Motor neuron (in vitro differentiated cells): ENCODE data around the gene RUBCNL. TPM values are rescaled to one million over a fixed set of nuclear protein-coding genes. Genes with fewer than 3 reads are reported as not detected.
A peak's percentile ranks its signal among the peaks of the same experiment; 100 is the strongest.

Experiments
- ATAC-seq, 8 experiments: fragments of 200-7000 bp; cut with Tn5 transposase; replicated peaks in 6 of 8; 2 replicates each; pipeline ENCODE4 v1.8.0; 2021; ENCODE audit warnings: mild to moderate bottlenecking in 8 of 8, moderate library complexity in 8 of 8
- H3K27ac ChIP-seq, 2 donors: fragments of 250-450 bp; sonication (Bioruptor Pico); 2 replicates each; pipeline ENCODE4 v1.9.0; 2021; ENCODE audit warnings: antibody characterized with exemption in 2 of 2, mild to moderate bottlenecking in 2 of 2, moderate library complexity in 1 of 2
- H3K4me1 ChIP-seq, 2 donors: fragments of 250-450 bp; sonication (Bioruptor Pico); replicated peaks in 1 of 2; 2 replicates each; pipeline ENCODE4 v1.6.1; 2021; ENCODE audit warnings: antibody characterized with exemption in 2 of 2, mild to moderate bottlenecking in 2 of 2, moderate library complexity in 1 of 2
- H3K4me3 ChIP-seq, 5 donors: fragments of 250-450 bp; sonication (Bioruptor Pico); 2 replicates each; pipeline ENCODE4 v1.9.0; 2021; ENCODE audit warnings: antibody characterized with exemption in 5 of 5, mild to moderate bottlenecking in 5 of 5, moderate library complexity in 4 of 5
- WGBS, 10 experiments: fragments of 450-650 bp; shearing (Covaris generic); methylation state at CpG; one replicate each; pipeline ENCODE4 v1.0.0; 2022; 5-methylcytosine and 5-hydroxymethylcytosine counted together
- in situ Hi-C, 9 experiments: fragments of 400-800 bp; cut with MboI; loops; one replicate each; pipeline ENCODE4 v1.15.0; 2021; ENCODE audit warnings: low sequenced_read_pairs in 9 of 9, low pct_unique_long_range_greater_than_20kb in 2 of 9; ENCODE audit not compliant: unreplicated experiment in 9 of 9
- total RNA-seq, 8 experiments: library from RNA; unstranded; fragments of 300-600 nt; gene quantifications; 2 replicates each; pipeline versions ENCODE4 v1.2.3 to v1.2.4, GENCODE V29; 2022

Gene RUBCNL
- total RNA-seq, 8 experiments from 2014 or later = 1.1 to 20.2 (median 5.3) TPM

DNA sequence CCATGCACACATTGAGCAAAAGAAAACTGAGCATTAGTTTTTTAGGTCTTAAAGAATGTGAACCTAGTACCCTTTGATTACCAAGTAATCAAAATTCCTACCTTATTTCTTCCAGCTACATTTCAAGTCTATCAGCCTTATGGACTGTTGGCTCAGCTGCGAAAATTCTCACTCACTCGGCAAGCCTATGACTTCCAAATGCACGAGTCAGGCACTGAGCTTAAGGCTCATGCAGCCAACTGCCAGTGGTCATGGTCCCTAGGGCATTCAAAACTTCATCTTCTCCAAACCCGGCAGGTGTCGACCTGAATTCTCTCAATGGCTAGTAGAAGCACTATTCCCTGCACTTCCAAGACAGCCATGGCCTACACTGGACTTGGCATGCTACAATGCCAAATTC lies 41.2 kb downstream of the RUBCNL start:
- ATAC-seq = no peak
- 48 to 100% (median 89%) methylated on average over 2 to 5 of the region's 5 CpGs; no CpG with 5 or more reads in 3 of the 10 experiments for WGBS, 10 experiments
- no peak overlapping the region for H3K4me3 ChIP-seq
- in situ Hi-C loops = no loop called here
- H3K27ac ChIP-seq = no peak overlapping the region
- no peaks in the 10 kb centered on the region for H3K4me1 ChIP-seq

DNA sequence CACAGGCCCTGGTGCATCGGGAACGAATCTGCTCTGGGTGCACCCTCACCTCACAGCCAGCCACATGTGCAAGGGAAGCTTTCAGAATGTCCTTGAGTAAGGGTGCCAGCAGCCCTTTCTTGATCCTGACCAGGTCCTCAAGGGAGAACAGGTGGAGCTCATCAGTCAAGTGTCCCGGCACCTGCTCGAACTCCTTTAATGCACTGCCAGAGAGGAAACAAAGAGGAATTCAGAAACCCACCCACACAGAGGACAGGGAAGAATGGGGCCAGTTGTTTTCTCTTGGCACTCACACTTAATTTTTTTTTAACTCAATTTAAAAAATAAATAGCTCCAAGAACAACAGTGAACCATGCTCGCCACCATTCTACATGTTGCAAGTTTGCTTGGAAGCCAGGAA lies 41.7 kb downstream of the RUBCNL start:
- in situ Hi-C loops = no loop called here
- WGBS, 10 experiments = 37 to 95% (median 78%) methylated on average over 1 to 5 of the region's 5 CpGs

GRCh38 chr13:46343279-46343994 lies 43.6 kb downstream of the RUBCNL start:
- Histone ChIP-seq H3K4me3 (no peak overlapping the region), H3K4me1 (no peaks in the 10 kb centered on the region), H3K27ac (no peak overlapping the region)
- WGBS, 10 experiments = 11 to 93% (median 83%) methylated on average over 1 to 11 of the region's 16 CpGs; no CpG with 5 or more reads in 3 of the 10 experiments
- ATAC-seq = no peak
- in situ Hi-C loops = no loop called here

More for the DNA sequence above, 41.7 kb downstream of the RUBCNL start:
- no peaks in the 10 kb centered on the region for H3K4me1 ChIP-seq
- ATAC-seq = no peak
- no peak overlapping the region for H3K27ac ChIP-seq
- H3K4me3 ChIP-seq = no peak overlapping the region

- Histone ChIP-seq H3K4me1 (no peaks in the 10 kb centered on the region), H3K4me3 (no peak overlapping the region), H3K27ac (no peak overlapping the region)
- WGBS, 10 experiments = 40 to 90% (median 68%) methylated on average over 1 to 3 of the region's 3 CpGs; no CpG with 5 or more reads in 2 of the 10 experiments
- in situ Hi-C loops = no loop called here
- no peak for ATAC-seq
These were observed 44.5 kb downstream of the RUBCNL start for GRCh38 chr13:46342538-46342937.

GRCh38 chr13:46341112-46341711 lies 45.8 kb downstream of the RUBCNL start:
- WGBS, 10 experiments = 100% methylated on average over 1 of the region's 1 CpG; no CpG with 5 or more reads in 8 of the 10 experiments
- no peaks in the 10 kb centered on the region for H3K4me1 ChIP-seq
- H3K27ac ChIP-seq = no peak overlapping the region
- ATAC-seq = peak in 4 of 8 experiments; percentile 56 to 95 (median 81)
- in situ Hi-C loops = no loop called here
- no peak overlapping the region for H3K4me3 ChIP-seq

GRCh38 chr13:46340631-46341111 lies 46.4 kb downstream of the RUBCNL start:
- in situ Hi-C loops = no loop called here
- H3K4me3 ChIP-seq = no peak overlapping the region
- H3K4me1 ChIP-seq = no peaks in the 10 kb centered on the region
- H3K27ac ChIP-seq = no peak overlapping the region
- ATAC-seq = no peak
- WGBS, 10 experiments = 81 to 100% (median 100%) methylated on average over 1 to 3 of the region's 3 CpGs; no CpG with 5 or more reads in 4 of the 10 experiments

DNA sequence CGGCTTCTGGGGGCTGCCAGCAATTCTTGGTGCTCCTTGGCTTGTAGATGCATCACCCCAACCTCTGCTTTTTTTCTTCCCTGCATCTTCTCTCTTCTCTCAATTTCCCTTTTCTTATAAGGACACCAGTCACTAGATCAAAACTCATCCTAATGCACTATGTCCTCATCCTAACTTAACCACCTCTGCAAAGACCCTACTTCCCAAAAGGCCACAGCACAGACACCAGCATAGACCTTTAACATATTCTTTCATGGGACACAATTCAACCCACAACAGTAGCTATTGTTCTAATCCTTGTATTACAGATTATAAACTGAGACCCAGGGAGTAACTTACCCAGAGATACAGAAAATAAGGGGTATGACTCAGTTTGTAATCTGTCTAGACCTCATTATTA lies 47.0 kb downstream of the RUBCNL start:
- no peak for ATAC-seq
- WGBS, 10 experiments = 100% methylated on average over 1 of the region's 1 CpG; no CpG with 5 or more reads in 8 of the 10 experiments
- in situ Hi-C loops = no loop called here

DNA sequence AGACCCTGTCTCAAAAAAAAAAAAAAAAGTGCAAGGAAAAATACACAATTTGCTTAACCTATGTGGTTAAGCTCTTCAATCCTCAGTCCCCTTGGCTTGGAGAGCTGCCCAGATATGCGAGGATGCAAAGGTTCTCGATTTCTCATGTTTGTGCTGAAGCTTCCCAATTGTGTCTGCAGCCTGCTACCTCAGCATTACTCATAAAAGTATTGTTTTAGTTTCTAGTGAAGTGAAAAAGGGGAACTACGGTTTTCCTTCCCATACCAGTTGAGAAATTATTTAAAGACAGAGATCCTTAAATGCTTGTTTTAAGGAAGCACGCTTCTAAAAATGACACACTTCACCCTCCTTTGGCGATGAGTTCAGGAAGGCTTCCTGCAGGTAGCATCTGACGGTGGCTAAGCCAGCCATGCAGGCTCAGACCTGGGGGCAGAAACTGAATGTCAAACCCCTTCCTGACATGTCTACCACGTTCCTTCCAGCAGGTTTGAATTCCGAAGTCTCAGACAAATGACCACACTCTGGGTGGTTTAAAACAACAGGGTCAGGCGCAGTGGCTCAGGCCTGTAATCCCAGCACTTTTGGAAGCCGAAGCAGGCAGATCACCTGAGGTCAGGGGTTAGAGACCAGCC lies 47.9 kb downstream of the RUBCNL start:
- no peaks in the 10 kb centered on the region for H3K4me1 ChIP-seq
- in situ Hi-C loops = no loop called here
- H3K4me3 ChIP-seq = no peak overlapping the region
- no peak for ATAC-seq
- WGBS, 10 experiments = 29 to 100% (median 77%) methylated on average over 3 to 9 of the region's 10 CpGs; no CpG with 5 or more reads in 1 of the 10 experiments
- H3K27ac ChIP-seq = no peak overlapping the region

More for the DNA sequence above, 47.0 kb downstream of the RUBCNL start:
- Histone ChIP-seq H3K27ac (no peak overlapping the region), H3K4me3 (no peak overlapping the region), H3K4me1 (no peaks in the 10 kb centered on the region)

GRCh38 chr13:46337700-46338099 lies 49.4 kb downstream of the RUBCNL start:
- 84 to 100% (median 100%) methylated on average over 1 to 3 of the region's 3 CpGs; no CpG with 5 or more reads in 3 of the 10 experiments for WGBS, 10 experiments
- in situ Hi-C loops = no loop called here

GRCh38 chr13:46334035-46334822 lies 52.8 kb downstream of the RUBCNL start:
- Histone ChIP-seq H3K4me1 (no peaks in the 10 kb centered on the region), H3K27ac (no peak overlapping the region), H3K4me3 (no peak overlapping the region)
- in situ Hi-C loops = no loop called here
- 58 to 100% (median 81%) methylated on average over 1 to 7 of the region's 10 CpGs for WGBS, 10 experiments
- ATAC-seq = no peak

More at GRCh38 chr13:46337700-46338099, 49.4 kb downstream of the RUBCNL start:
- Histone ChIP-seq H3K4me1 (no peaks in the 10 kb centered on the region), H3K27ac (no peak overlapping the region), H3K4me3 (no peak overlapping the region)
- no peak for ATAC-seq

DNA sequence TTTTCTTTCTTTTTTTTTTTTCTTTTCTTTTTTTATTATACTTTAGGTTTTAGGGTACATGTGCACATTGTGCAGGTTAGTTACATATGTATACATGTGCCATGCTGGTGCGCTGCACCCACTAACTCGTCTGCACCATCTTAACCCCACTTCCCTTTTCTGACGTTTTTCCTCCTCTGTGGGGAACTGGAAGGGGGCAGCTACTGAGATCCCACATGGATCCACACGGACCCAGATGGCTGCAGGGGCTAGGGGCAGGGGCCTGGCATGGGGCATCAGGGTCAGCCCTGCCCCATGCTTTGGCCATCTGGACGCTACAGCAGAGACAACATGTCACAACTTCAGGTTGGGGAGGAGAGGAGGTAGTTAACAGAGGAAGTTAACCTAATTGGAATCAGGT lies 54.3 kb downstream of the RUBCNL start:
- Histone ChIP-seq H3K27ac (no peak overlapping the region), H3K4me1 (no peaks in the 10 kb centered on the region), H3K4me3 (no peak overlapping the region)
- in situ Hi-C loops = no loop called here
- 20 to 89% (median 52%) methylated on average over 2 to 4 of the region's 5 CpGs; no CpG with 5 or more reads in 4 of the 10 experiments for WGBS, 10 experiments
- ATAC-seq = no peak

GRCh38 chr13:46329624-46330023 lies 57.4 kb downstream of the RUBCNL start:
- H3K4me3 ChIP-seq = no peak overlapping the region
- ATAC-seq = no peak
- no peaks in the 10 kb centered on the region for H3K4me1 ChIP-seq
- no peak overlapping the region for H3K27ac ChIP-seq
- in situ Hi-C loops = no loop called here
- WGBS, 10 experiments = 68 to 100% (median 88%) methylated on average over 1 to 6 of the region's 7 CpGs; no CpG with 5 or more reads in 1 of the 10 experiments
